GM23248 (cell line): ENCODE data around the gene ETFA.

ENCODE experiments used
- EZH2 ChIP-seq: fragments of 200-600 bp; sonication (generic); IDR thresholded peaks from 2 replicates; pipeline ENCODE4 v1.6.1; 2018; ENCODE audit warnings: antibody characterized with exemption, mild to moderate bottlenecking; ENCODE audit not compliant: insufficient read depth, poor library complexity, severe bottlenecking
- EZH2phosphoT487 ChIP-seq: fragments of 200-600 bp; sonication (generic); IDR thresholded peaks from 2 replicates; pipeline ENCODE4 v1.6.1; 2018; ENCODE audit warnings: antibody characterized with exemption, moderate library complexity, mild to moderate bottlenecking, low read depth; ENCODE audit not compliant: insufficient read depth

GRCh38 chr15:76199106-76200082, 111.9 kb downstream of the ETFA start:
- TF ChIP-seq EZH2 (no peak), EZH2phosphoT487 (no peak)
